Upper lobe of left lung (tissue), 6 donors: ENCODE results near the gene AXDND1. TPM values are rescaled to one million over a fixed set of nuclear protein-coding genes. Genes with fewer than 3 reads are reported as not detected.
A peak's percentile ranks its signal among the peaks of the same experiment; 100 is the strongest.

ENCODE experiments used
- ATAC-seq, 2 donors: fragments of 200-7000 bp; cut with Tn5 transposase; one replicate each; pipeline ENCODE4 v1.9.1; 2022; ENCODE audit warnings: mild to moderate bottlenecking in 2 of 2, moderate library complexity in 2 of 2; ENCODE audit not compliant: low FRiP score in 2 of 2
- DNase-seq, 2 donors: peaks; one replicate each; pipeline ENCODE4 v3.0.0-alpha.2; 2019 to 2020
- H3K27ac ChIP-seq, 4 donors: fragments of 200-600 bp; sonication (generic); one replicate each; pipeline ENCODE4 v1.5.1; 2016 to 2019
- H3K27me3 ChIP-seq, 4 donors: fragments of 200-600 bp; sonication (generic); one replicate each; pipeline ENCODE4 v1.5.1; 2017 to 2019
- H3K36me3 ChIP-seq, 4 donors: fragments of 200-600 bp; sonication (generic); one replicate each; pipeline ENCODE4 v1.5.1; 2016 to 2019
- H3K4me1 ChIP-seq, 4 donors: fragments of 200-600 bp; sonication (generic); one replicate each; pipeline ENCODE4 v1.5.1; 2018 to 2019
- H3K4me3 ChIP-seq, 4 donors: fragments of 200-600 bp; sonication (generic); one replicate each; pipeline ENCODE4 v1.5.1; 2017 to 2019; ENCODE audit warnings: mild to moderate bottlenecking in 2 of 4, moderate library complexity in 1 of 4
- H3K9me3 ChIP-seq, 4 donors: fragments of 200-600 bp; sonication (generic); one replicate each; pipeline ENCODE4 v1.5.1; 2018 to 2019
- EP300 ChIP-seq, 4 donors: sonication (generic); formaldehyde crosslinking; IDR thresholded peaks; one replicate each; pipeline ENCODE4 v1.5.1; 2017; ENCODE audit warnings: antibody characterized with exemption in 4 of 4, control low read depth in 2 of 4
- POLR2A ChIP-seq, 4 donors: fragments of 450-650 bp; IDR thresholded peaks; one replicate each; pipeline ENCODE4 v1.5.1; 2016 to 2017; ENCODE audit warnings: antibody characterized with exemption in 4 of 4, mild to moderate bottlenecking in 2 of 4
- POLR2AphosphoS5 ChIP-seq, 2 donors: sonication (generic); formaldehyde crosslinking; IDR thresholded peaks; one replicate each; pipeline ENCODE4 v1.5.1; 2017; ENCODE audit warnings: antibody characterized with exemption in 2 of 2
- WGBS, 2 donors: methylation state at CpG; one replicate each; pipeline ENCODE4 v1.1.5; 2017 to 2018; 5-methylcytosine and 5-hydroxymethylcytosine counted together
- small RNA-seq, 4 donors: library from RNA; depleted of rRNA; stranded (forward); fragments of <200 nt; gene quantifications; one replicate each; pipeline ENCODE3, GENCODE V24; 2016
- total RNA-seq, 6 donors: library from RNA; depleted of rRNA in 4 of 6; stranded (reverse); fragments of >200 nt in 4 of 6; gene quantifications; one replicate each; pipeline versions ENCODE4 v1.1.0 to v1.2.1, GENCODE V29; 2016 to 2021
- TF ChIP-seq, protein P1 (sequence below), 6 experiments: fragments of 450-650 bp in 4 of 6; fragments of 200-600 bp in 2 of 6; sonication (generic) in 2 of 6; IDR thresholded peaks; one replicate each; pipeline ENCODE4 v1.5.1; 2016 to 2019; ENCODE audit warnings: antibody characterized with exemption in 6 of 6
- donor health status: DM: no; HTN: no; CAD: no; lungs with moderate emphysema.
- donor health status: DM: no; HTN: yes; CAD: no; lungs with severe emphysema.

AXDND1 gene
- total RNA-seq, 6 donors from 2014 or later = 0.44 to 2.9 (median 0.61) TPM; not detected in 3

DNA sequence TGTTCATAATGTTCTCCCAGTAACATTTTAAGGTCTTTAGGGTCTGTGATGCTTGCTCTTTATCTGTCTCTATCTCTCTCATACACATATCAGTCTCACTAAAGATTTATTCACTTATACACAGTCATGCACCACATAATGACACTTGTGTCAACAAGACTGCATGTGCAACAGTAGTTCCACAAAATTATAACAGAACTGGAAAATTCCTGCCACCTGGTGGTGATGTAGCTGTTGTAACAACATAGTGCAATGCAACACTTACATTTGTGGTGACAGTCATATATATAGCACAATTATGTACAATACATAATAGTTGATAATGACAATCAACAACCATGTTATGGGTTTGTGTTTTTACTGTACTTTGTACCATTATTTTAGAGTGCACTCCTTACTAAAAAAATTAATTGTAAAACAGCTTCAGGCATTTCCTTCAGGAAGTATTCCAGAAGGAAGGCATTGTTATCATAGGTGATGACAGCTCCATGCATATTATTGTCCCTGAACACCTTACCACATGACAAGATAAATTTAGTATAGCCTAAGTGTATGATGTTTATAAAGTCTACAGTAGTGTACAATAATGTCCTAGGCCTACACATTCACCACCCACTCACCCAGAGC lies 234.0 kb downstream of the AXDND1 start:
- Histone ChIP-seq H3K27me3 (no peaks in the 10 kb centered on the region), H3K9me3 (no peaks in the 10 kb centered on the region), H3K4me1 (no peaks in the 10 kb centered on the region), H3K27ac (no peak overlapping the region), H3K36me3 (no peaks in the 10 kb centered on the region), H3K4me3 (no peak overlapping the region)
- ATAC-seq (peak in 1 of 2 donors; percentile 38), DNase-seq (no peak)
- TF ChIP-seq EP300 (IDR thresholded peaks at IDR 0.05) (no peak), POLR2AphosphoS5 (IDR thresholded peaks at IDR 0.05) (no peak)
- TF ChIP-seq, protein P1, sequence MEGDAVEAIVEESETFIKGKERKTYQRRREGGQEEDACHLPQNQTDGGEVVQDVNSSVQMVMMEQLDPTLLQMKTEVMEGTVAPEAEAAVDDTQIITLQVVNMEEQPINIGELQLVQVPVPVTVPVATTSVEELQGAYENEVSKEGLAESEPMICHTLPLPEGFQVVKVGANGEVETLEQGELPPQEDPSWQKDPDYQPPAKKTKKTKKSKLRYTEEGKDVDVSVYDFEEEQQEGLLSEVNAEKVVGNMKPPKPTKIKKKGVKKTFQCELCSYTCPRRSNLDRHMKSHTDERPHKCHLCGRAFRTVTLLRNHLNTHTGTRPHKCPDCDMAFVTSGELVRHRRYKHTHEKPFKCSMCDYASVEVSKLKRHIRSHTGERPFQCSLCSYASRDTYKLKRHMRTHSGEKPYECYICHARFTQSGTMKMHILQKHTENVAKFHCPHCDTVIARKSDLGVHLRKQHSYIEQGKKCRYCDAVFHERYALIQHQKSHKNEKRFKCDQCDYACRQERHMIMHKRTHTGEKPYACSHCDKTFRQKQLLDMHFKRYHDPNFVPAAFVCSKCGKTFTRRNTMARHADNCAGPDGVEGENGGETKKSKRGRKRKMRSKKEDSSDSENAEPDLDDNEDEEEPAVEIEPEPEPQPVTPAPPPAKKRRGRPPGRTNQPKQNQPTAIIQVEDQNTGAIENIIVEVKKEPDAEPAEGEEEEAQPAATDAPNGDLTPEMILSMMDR (IDR thresholded peaks at IDR 0.05) = peak in 2 of 6 experiments; percentile 26 to 40

DNA sequence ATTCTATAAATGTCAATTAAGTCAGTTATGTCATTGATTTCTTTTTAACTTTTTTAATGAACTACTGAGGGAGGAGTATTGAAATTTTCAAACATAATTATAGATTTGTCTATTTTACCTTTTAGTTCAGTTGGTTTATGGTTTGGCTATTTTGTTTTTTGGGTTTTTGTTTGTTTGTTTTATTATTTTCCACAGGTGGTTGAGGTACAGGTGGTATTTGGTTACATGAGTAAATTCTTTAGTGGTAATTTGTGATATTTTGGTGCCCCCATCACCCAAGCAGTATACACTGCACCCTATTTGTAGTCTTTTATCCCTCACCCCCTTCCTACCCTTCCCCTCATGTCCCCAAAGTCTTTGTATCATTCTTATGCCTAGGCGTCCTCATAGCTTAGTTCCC lies 235.3 kb downstream of the AXDND1 start:
- Histone ChIP-seq H3K4me3 (no peak overlapping the region), H3K27me3 (no peaks in the 10 kb centered on the region), H3K27ac (no peak overlapping the region), H3K36me3 (no peaks in the 10 kb centered on the region), H3K4me1 (no peaks in the 10 kb centered on the region), H3K9me3 (no peaks in the 10 kb centered on the region)
- DNase-seq (no peak), ATAC-seq (no peak)
- WGBS, 2 donors = 84 to 97% methylated on average over 1 of the region's 1 CpG
- TF ChIP-seq EP300 (IDR thresholded peaks at IDR 0.05) (no peak), POLR2AphosphoS5 (IDR thresholded peaks at IDR 0.05) (no peak), POLR2A (IDR thresholded peaks at IDR 0.05) (no peak)
- TF ChIP-seq, protein P1 (IDR thresholded peaks at IDR 0.05) = no peak

Small RNA genes lying within 50 kb of the gene (small RNA-seq; reads per million reads assigned to genes)
- gene MEF2AP1 (0 reads per million in 4 donors), gene RNU5F-2P (0 reads per million in 4 donors)

Other genes starting within 250 kb of the AXDND1 start
- 10 to 100 TPM; 17.2 to 31.3 (median 22.9) TPM for gene ABL2, start 136.3 kb upstream of the AXDND1 start, total RNA-seq
- 10 to 100 TPM; 14.6 to 95.6 (median 34.3) TPM for gene SOAT1, start 72.2 kb upstream of the AXDND1 start, total RNA-seq
- not detected for gene NPHS2, start 210.0 kb downstream of the AXDND1 start, total RNA-seq
- under 1 TPM in 3 of 6 donors, not detected in 3; 0.09 to 0.89 (median 0.30) TPM for gene TDRD5, start 225.9 kb downstream of the AXDND1 start, total RNA-seq